Measurements from ENCODE around the gene NCAPH2. TPM values are rescaled to one million over a fixed set of nuclear protein-coding genes. Genes with fewer than 3 reads are reported as not detected.

Gene NCAPH2
- total and polyA plus RNA-seq, 2 of the 13 experiments (the other 11 are each of a cell fraction or from before 2014, with no cell fraction given), result 28.1 to 64.4 TPM

GRCh38 chr22:50486561-50487289, 21.3 kb upstream of the NCAPH2 start, which contains the start of gene MIOX (continued):
- 0 out of 2 replicates have a peak, but pooled peaks have one; percentile 20 for TF ChIP-seq TEF (CRISPR knock-in tag; IDR thresholded peaks at IDR 0.05)
- TF ChIP-seq EED (CRISPR knock-in tag; IDR thresholded peaks at IDR 0.05), result 0 out of 2 replicates have a peak, but pooled peaks have one; percentile 35
- peak; percentile 42 for TF ChIP-seq MAX (IDR thresholded peaks at IDR 0.05)
- no peak for TF ChIP-seq ZNF558 (CRISPR knock-in tag; IDR thresholded peaks at IDR 0.05; ENCODE audit: borderline replicate concordance)
- peak; percentile 49; the same call in 1 of the 2 replicates for TF ChIP-seq ERF (CRISPR knock-in tag; IDR thresholded peaks at IDR 0.05)

- peak overlapping the region; percentile 87 for H3K4me2 ChIP-seq (ENCODE audit: low read depth, low read length)
- intact Hi-C loops (cut with micrococcal nuclease; ENCODE audit: unreplicated experiment) (no loop called here), in situ Hi-C loops (cut with HindIII; ENCODE audit: extremely low pct_ligation_motif_present, low pct_unique_long_range_greater_than_20kb) (no loop called here)
- H3K79me2 ChIP-seq (ENCODE audit: insufficient read depth, low read length), result no peaks in the 10 kb centered on the region
- H4K20me1 ChIP-seq (ENCODE audit: insufficient read depth, low read length), result no peaks in the 10 kb centered on the region; the same call in 1 of the 2 replicates
- CTCF ChIA-PET (ENCODE audit: low intra/inter-chr PET ratio, low total read pairs), result no interaction called here
- no peak overlapping the region for H2AFZ ChIP-seq (ENCODE audit: low read length)
- POLR2A ChIA-PET, result interaction anchor here (1.1 to 1.5 kb wide), 3 partner anchors 9 to 95 kb away, joined by 3 to 5 read pairs (median 4); partner anchors contain the start of gene CHKB
- no peak for DNase-seq (ENCODE audit: low spot score)
- FAIRE-seq, result no peak
- no peaks in the 10 kb centered on the region for H3K9me3 ChIP-seq (ENCODE audit: low read length)
- no peaks in the 10 kb centered on the region for H3K36me3 ChIP-seq (replicated peaks in 1 of 2; ENCODE audit: control insufficient read depth in 1 of 2, insufficient read depth in 2 of 2, low read length in 2 of 2)
- no TSS peak for BruUV-seq (replicated peaks)
- ATAC-seq, result peak; percentile 7
- no peaks in the 10 kb centered on the region for H3K27me3 ChIP-seq (ENCODE audit: control insufficient read depth in 1 of 2, insufficient read depth in 2 of 2, low read length in 2 of 2)
- WGBS (ENCODE audit: low lambda C conversion rate), result 45% methylated on average over 11 of the region's 23 CpGs
- no peak overlapping the region for H3K27ac ChIP-seq (ENCODE audit: extremely low read length, insufficient read depth, low read length)
- peak overlapping the region; percentile 49; the same call in 1 of the 2 replicates for H3K9ac ChIP-seq (ENCODE audit: insufficient read depth, low read depth, low read length)
- H3K4me3 ChIP-seq (replicated peaks in 1 of 3; ENCODE audit: insufficient read depth in 1 of 3, low read depth in 2 of 3, low read length in 3 of 3), result peak overlapping the region; percentile 8 to 64 (median 22); a peak in 5 of 6 replicates
- H3K4me1 ChIP-seq (ENCODE audit: insufficient read depth, low read length), result peaks cover 56% of the 10 kb centered on the region
- TF ChIP-seq, protein P1, sequence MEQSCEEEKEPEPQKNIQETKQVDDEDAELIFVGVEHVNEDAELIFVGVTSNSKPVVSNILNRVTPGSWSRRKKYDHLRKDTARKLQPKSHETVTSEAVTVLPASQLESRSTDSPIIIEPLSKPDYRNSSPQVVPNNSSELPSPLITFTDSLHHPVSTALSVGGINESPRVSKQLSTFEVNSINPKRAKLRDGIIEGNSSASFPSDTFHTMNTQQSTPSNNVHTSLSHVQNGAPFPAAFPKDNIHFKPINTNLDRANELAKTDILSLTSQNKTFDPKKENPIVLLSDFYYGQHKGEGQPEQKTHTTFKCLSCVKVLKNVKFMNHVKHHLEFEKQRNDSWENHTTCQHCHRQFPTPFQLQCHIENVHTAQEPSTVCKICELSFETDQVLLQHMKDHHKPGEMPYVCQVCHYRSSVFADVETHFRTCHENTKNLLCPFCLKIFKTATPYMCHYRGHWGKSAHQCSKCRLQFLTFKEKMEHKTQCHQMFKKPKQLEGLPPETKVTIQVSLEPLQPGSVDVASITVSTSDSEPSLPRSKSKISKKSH (CRISPR knock-in tag; IDR thresholded peaks at IDR 0.05; ENCODE audit: borderline replicate concordance), result peak; percentile 36; the same call in 1 of the 2 replicates
- TF ChIP-seq NR2F6 (IDR thresholded peaks at IDR 0.05), result no peak
- TF ChIP-seq NR2F6 (CRISPR knock-in tag; IDR thresholded peaks at IDR 0.05), result no peak
- no peak for TF ChIP-seq SAP130 (CRISPR knock-in tag; IDR thresholded peaks at IDR 0.05; ENCODE audit: low read depth)
- TF ChIP-seq ZNF577 (CRISPR knock-in tag; IDR thresholded peaks at IDR 0.05; ENCODE audit: borderline replicate concordance, low read depth), result no peak
- TF ChIP-seq ZFP37 (CRISPR knock-in tag; IDR thresholded peaks at IDR 0.05; ENCODE audit: borderline replicate concordance), result 0 out of 2 replicates have a peak, but pooled peaks have one; percentile 17
- 0 out of 2 replicates have a peak, but pooled peaks have one; percentile 58 for TF ChIP-seq ZNF724P (CRISPR knock-in tag; IDR thresholded peaks at IDR 0.05; ENCODE audit: borderline replicate concordance)
- TF ChIP-seq HES4 (CRISPR knock-in tag; IDR thresholded peaks at IDR 0.05; ENCODE audit: borderline replicate concordance), result 0 out of 2 replicates have a peak, but pooled peaks have one; percentile 15
- peak; percentile 32; the same call in 1 of the 2 replicates for TF ChIP-seq GABPB1 (CRISPR knock-in tag; IDR thresholded peaks at IDR 0.05)
- TF ChIP-seq ZNF501 (CRISPR knock-in tag; IDR thresholded peaks at IDR 0.05), result peak; percentile 49; the same call in 1 of the 2 replicates
- TF ChIP-seq, protein P2, sequence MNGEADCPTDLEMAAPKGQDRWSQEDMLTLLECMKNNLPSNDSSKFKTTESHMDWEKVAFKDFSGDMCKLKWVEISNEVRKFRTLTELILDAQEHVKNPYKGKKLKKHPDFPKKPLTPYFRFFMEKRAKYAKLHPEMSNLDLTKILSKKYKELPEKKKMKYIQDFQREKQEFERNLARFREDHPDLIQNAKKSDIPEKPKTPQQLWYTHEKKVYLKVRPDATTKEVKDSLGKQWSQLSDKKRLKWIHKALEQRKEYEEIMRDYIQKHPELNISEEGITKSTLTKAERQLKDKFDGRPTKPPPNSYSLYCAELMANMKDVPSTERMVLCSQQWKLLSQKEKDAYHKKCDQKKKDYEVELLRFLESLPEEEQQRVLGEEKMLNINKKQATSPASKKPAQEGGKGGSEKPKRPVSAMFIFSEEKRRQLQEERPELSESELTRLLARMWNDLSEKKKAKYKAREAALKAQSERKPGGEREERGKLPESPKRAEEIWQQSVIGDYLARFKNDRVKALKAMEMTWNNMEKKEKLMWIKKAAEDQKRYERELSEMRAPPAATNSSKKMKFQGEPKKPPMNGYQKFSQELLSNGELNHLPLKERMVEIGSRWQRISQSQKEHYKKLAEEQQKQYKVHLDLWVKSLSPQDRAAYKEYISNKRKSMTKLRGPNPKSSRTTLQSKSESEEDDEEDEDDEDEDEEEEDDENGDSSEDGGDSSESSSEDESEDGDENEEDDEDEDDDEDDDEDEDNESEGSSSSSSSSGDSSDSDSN (CRISPR knock-in tag; IDR thresholded peaks at IDR 0.05), result no peak
These were observed 20.6 kb upstream of the NCAPH2 start for GRCh38 chr22:50487290-50488005.

All from HepG2 (cell line).